Astrocyte of the cerebellum (primary cell): ENCODE measurements around the gene TSPEAR.
A peak's percentile ranks its signal among the peaks of the same experiment; 100 is the strongest.
"Not testable (repeated sequence)": the region's sequence is repeated elsewhere in the genome, so short reads cannot be mapped to it uniquely, and the experiment has no call there.

Source experiments
- DNase-seq: peaks from one replicate; pipeline ENCODE4 v3.0.0-alpha.2; 2011; ENCODE audit warnings: low read depth
- H3K4me3 ChIP-seq: 2 replicates; pipeline ENCODE4 v1.5.1; 2011; ENCODE audit warnings: mild to moderate bottlenecking, low read depth, low read length, moderate library complexity
- CTCF ChIP-seq: IDR thresholded peaks from 2 replicates; pipeline ENCODE4 v1.5.1; 2012; ENCODE audit warnings: low read length, low read depth, moderate library complexity, mild to moderate bottlenecking; ENCODE audit errors: missing control alignments
- in situ Hi-C: cut with HindIII; loops from 2 replicates; pipeline ENCODE4 v1.10.0; 2017; ENCODE audit warnings: low sequenced_read_pairs

TSPEAR gene

GRCh38 chr21:44697811-44698734 lies 13.3 kb downstream of the TSPEAR start:
- TF ChIP-seq CTCF = no peak
- peak; percentile 23 for DNase-seq
- no peak overlapping the region for H3K4me3 ChIP-seq
- in situ Hi-C loops = no loop called here

- DNase-seq, in situ Hi-C loops, H3K4me3 ChIP-seq: not testable (repeated sequence)
These were observed 14.1 kb downstream of the TSPEAR start, which contains the start of gene KRTAP10-12 for GRCh38 chr21:44697172-44697810. Gene KRTAP10-12, plus strand, starts transcription at chr21:44697172. Its CDS starts 30 bp downstream, at chr21:44697202.

- DNase-seq = no peak
- no peak overlapping the region for H3K4me3 ChIP-seq
- no peak for TF ChIP-seq CTCF
- in situ Hi-C loops = no loop called here
These were observed 14.8 kb downstream of the TSPEAR start for GRCh38 chr21:44696572-44696971.

- in situ Hi-C loops = no loop called here
- no peak for TF ChIP-seq CTCF
- H3K4me3 ChIP-seq = no peak overlapping the region
- no peak for DNase-seq
These were observed 15.7 kb downstream of the TSPEAR start for GRCh38 chr21:44695641-44696040.

- TF ChIP-seq CTCF = no peak
- in situ Hi-C loops = no loop called here
- DNase-seq = no peak
- H3K4me3 ChIP-seq = no peak overlapping the region
These were observed 16.2 kb downstream of the TSPEAR start for GRCh38 chr21:44695184-44695583.

GRCh38 chr21:44694776-44695175 lies 16.6 kb downstream of the TSPEAR start:
- in situ Hi-C loops = loop anchor here (5.0 kb wide), 1 partner anchor 47 kb away; the partner anchor contains the start of gene KRTAP10-11
- no peak for TF ChIP-seq CTCF
- no peak overlapping the region for H3K4me3 ChIP-seq
- no peak for DNase-seq
